K562 (cell line): ENCODE data around the gene ATP2A2. TPM values are rescaled to one million over a fixed set of nuclear protein-coding genes. Genes with fewer than 3 reads are reported as not detected.

Experiments used
- BRCA1 ChIP-seq, 2 experiments: fragments of 450-650 bp in 1 of 2; sonication (generic) in 1 of 2; formaldehyde crosslinking in 1 of 2; IDR thresholded peaks; 2 replicates each; pipeline versions ENCODE4 v1.5.0 to v1.6.1; 2017 to 2020; ENCODE audit warnings: mild to moderate bottlenecking in 1 of 2, missing genetic modification reagents in 1 of 2
- BRF1 ChIP-seq: IDR thresholded peaks from 3 replicates; pipeline ENCODE4 v1.6.1; 2011; ENCODE audit warnings: borderline replicate concordance, mild to moderate bottlenecking; ENCODE audit not compliant: insufficient read length; ENCODE audit errors: extremely low read depth
- CTBP1 ChIP-seq: fragments of 450-650 bp; IDR thresholded peaks from 2 replicates; pipeline ENCODE4 v1.6.1; 2016; ENCODE audit warnings: borderline replicate concordance
- DLX4 ChIP-seq: fragments of 250-450 bp; sonication (Bioruptor Pico); IDR thresholded peaks from 2 replicates; pipeline ENCODE4 v1.6.1; 2021; ENCODE audit warnings: mild to moderate bottlenecking
- FOXJ3 ChIP-seq: sonication (generic); formaldehyde crosslinking; IDR thresholded peaks from 2 replicates; pipeline ENCODE4 v1.4.0; 2020; ENCODE audit warnings: mild to moderate bottlenecking, missing genetic modification reagents
- GABPA ChIP-seq: fragments of 200-800 bp; sonication (Bioruptor generic); conservative IDR thresholded peaks from 2 replicates; pipeline ENCODE4 v1.6.1; 2016; ENCODE audit warnings: low read depth, missing genetic modification characterization, missing compliant biosample characterization
- IRF9 ChIP-seq: fragments of 450-650 bp; IDR thresholded peaks from 2 replicates; pipeline ENCODE4 v1.6.1; 2016; ENCODE audit warnings: missing biosample characterization, missing genetic modification characterization
- KDM2B ChIP-seq: fragments of 250-450 bp; sonication (Bioruptor Pico); IDR thresholded peaks from 2 replicates; pipeline ENCODE4 v1.8.0; 2021; ENCODE audit warnings: mild to moderate bottlenecking, moderate library complexity
- KHSRP ChIP-seq: fragments of 450-650 bp; IDR thresholded peaks from 2 replicates; pipeline ENCODE4 v1.6.1; 2017
- MYNN ChIP-seq, 2 experiments: sonication (generic); formaldehyde crosslinking in 1 of 2; IDR thresholded peaks; 2 replicates each; pipeline versions ENCODE4 v1.5.0 to v1.6.1; 2016 to 2020; ENCODE audit warnings: antibody characterized with exemption in 1 of 2, missing genetic modification reagents in 1 of 2
- NKRF ChIP-seq: fragments of 450-650 bp; IDR thresholded peaks from 2 replicates; pipeline ENCODE4 v1.6.1; 2016; ENCODE audit warnings: borderline replicate concordance
- NONO ChIP-seq, 2 experiments: fragments of 200-400 bp in 1 of 2; fragments of 450-650 bp in 1 of 2; formaldehyde crosslinking in 1 of 2; IDR thresholded peaks; 2 replicates each; pipeline ENCODE4 v1.6.1; 2017; ENCODE audit warnings: low read depth in 2 of 2, mild to moderate bottlenecking in 2 of 2, moderate library complexity in 2 of 2, low read length in 1 of 2
- NR2C1 ChIP-seq, 2 experiments: fragments of 450-650 bp; IDR thresholded peaks; 2 replicates each; pipeline ENCODE4 v1.6.1; 2017; ENCODE audit warnings: mild to moderate bottlenecking in 2 of 2, antibody characterized with exemption in 1 of 2, inconsistent platforms in 1 of 2, missing compliant biosample characterization in 1 of 2, missing genetic modification characterization in 1 of 2
- RUNX1 ChIP-seq: sonication (generic); IDR thresholded peaks from 2 replicates; pipeline ENCODE4 v1.6.1; 2016; ENCODE audit warnings: antibody characterized with exemption, low read depth
- SRF ChIP-seq, 2 experiments: fragments of 250-450, 450-650 bp in 1 of 2; sonication (Bioruptor Pico) in 1 of 2; sonication (generic) in 1 of 2; formaldehyde crosslinking; IDR thresholded peaks; 2 replicates each; pipeline versions ENCODE4 v1.5.0 to v1.5.1; 2020 to 2022; ENCODE audit warnings: mild to moderate bottlenecking in 1 of 2, missing genetic modification reagents in 1 of 2
- ZNF133 ChIP-seq: fragments of 250-450 bp; sonication (Bioruptor Pico); IDR thresholded peaks from 2 replicates; pipeline ENCODE4 v1.4.0; 2020; ENCODE audit warnings: mild to moderate bottlenecking
- ZNF324 ChIP-seq: fragments of 250-450 bp; sonication (Bioruptor Pico); IDR thresholded peaks from 2 replicates; pipeline ENCODE4 v1.4.0; 2020; ENCODE audit warnings: mild to moderate bottlenecking
- ZNF668 ChIP-seq: fragments of 250-450 bp; sonication (Bioruptor Pico); IDR thresholded peaks from 2 replicates; pipeline ENCODE4 v1.8.0; 2022; ENCODE audit warnings: mild to moderate bottlenecking, inconsistent platforms
- ZNF699 ChIP-seq: fragments of 250-450 bp; sonication (Bioruptor Pico); IDR thresholded peaks from 2 replicates; pipeline ENCODE4 v1.8.0; 2021; ENCODE audit warnings: mild to moderate bottlenecking, moderate library complexity; ENCODE audit not compliant: insufficient replicate concordance
- polyA plus RNA-seq, 8 experiments: library from polyadenylated mRNA; depleted of rRNA in 4 of 8; stranded (reverse) in 5 of 8; unstranded in 3 of 8; fragments of >200 nt; fragmentation: Nextera tagmentation in 2 of 8; fragmentation: Illumina TruSeq in 1 of 8; extraction: Ambion mirVana in 2 of 8; extraction: Trizol in 1 of 8; gene quantifications; 2 replicates each; pipeline versions ENCODE4 v1.2.1 to v1.2.3, GENCODE V29; 2011 to 2014; ENCODE audit warnings: inconsistent platforms in 1 of 8, missing spikeins in 1 of 8
- total RNA-seq, 7 experiments: library from RNA; depleted of rRNA in 6 of 7; stranded (reverse); fragments of >200 nt in 6 of 7; fragmentation: Illumina TruSeq in 2 of 7; extraction: Trizol in 2 of 7; gene quantifications; 2 replicates each; pipeline versions ENCODE4 v1.2.1 to v1.2.3, GENCODE V29; 2011 to 2021; ENCODE audit warnings: low replicate concordance in 1 of 7
- TF ChIP-seq, protein P1 (sequence below), 2 experiments: fragments of 450-650 bp; conservative IDR thresholded peaks; 2 replicates each; pipeline ENCODE4 v1.6.1; 2017; ENCODE audit warnings: mild to moderate bottlenecking in 2 of 2, moderate library complexity in 2 of 2
- TF ChIP-seq, protein P2 (sequence below): fragments of 250-450 bp; sonication (Bioruptor Pico); IDR thresholded peaks from 2 replicates; pipeline ENCODE4 v1.4.0; 2020; ENCODE audit warnings: borderline replicate concordance

Gene ATP2A2
- total and polyA plus RNA-seq, 9 of the 15 experiments (the other 6 are each of a cell fraction or from before 2014, with no cell fraction given), result 5.2 to 205 (median 51.6) TPM

GRCh38 chr12:110354172-110354780 is 73.2 kb downstream of the ATP2A2 start (continued):
- TF ChIP-seq, protein P1, sequence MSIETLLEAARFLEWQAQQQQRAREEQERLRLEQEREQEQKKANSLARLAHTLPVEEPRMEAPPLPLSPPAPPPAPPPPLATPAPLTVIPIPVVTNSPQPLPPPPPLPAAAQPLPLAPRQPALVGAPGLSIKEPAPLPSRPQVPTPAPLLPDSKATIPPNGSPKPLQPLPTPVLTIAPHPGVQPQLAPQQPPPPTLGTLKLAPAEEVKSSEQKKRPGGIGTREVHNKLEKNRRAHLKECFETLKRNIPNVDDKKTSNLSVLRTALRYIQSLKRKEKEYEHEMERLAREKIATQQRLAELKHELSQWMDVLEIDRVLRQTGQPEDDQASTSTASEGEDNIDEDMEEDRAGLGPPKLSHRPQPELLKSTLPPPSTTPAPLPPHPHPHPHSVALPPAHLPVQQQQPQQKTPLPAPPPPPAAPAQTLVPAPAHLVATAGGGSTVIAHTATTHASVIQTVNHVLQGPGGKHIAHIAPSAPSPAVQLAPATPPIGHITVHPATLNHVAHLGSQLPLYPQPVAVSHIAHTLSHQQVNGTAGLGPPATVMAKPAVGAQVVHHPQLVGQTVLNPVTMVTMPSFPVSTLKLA (conservative IDR thresholded peaks at IDR 0.05), result peak; percentile 63 to 87
- no peak for TF ChIP-seq ZNF324 (CRISPR knock-in tag)
- TF ChIP-seq BRF1, result no peak
- no peak; the same call in 1 of the 2 replicates for TF ChIP-seq DLX4 (CRISPR knock-in tag)
- 0 out of 2 replicates have a peak, but pooled peaks have one; percentile 18 for TF ChIP-seq IRF9 (tag)
- no peak for TF ChIP-seq NKRF
- peak; percentile 46; the same call in 1 of the 2 replicates for TF ChIP-seq GABPA (tag)
- TF ChIP-seq SRF (CRISPR knock-in tag; IDR thresholded peaks at IDR 0.05), result no peak
- TF ChIP-seq, protein P2, sequence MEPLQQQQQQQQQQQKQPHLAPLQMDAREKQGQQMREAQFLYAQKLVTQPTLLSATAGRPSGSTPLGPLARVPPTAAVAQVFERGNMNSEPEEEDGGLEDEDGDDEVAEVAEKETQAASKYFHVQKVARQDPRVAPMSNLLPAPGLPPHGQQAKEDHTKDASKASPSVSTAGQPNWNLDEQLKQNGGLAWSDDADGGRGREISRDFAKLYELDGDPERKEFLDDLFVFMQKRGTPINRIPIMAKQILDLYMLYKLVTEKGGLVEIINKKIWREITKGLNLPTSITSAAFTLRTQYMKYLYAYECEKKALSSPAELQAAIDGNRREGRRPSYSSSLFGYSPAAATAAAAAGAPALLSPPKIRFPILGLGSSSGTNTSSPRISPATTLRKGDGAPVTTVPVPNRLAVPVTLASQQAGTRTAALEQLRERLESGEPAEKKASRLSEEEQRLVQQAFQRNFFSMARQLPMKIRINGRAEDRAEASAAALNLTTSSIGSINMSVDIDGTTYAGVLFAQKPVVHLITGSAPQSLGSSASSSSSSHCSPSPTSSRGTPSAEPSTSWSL, result no peak
- TF ChIP-seq KHSRP, result peak; percentile 68; the same call in 1 of the 2 replicates
- no peak; the same call in 1 of the 2 replicates for TF ChIP-seq RUNX1
- TF ChIP-seq MYNN (IDR thresholded peaks at IDR 0.05), result peak; percentile 33; the same call in 1 of the 2 replicates
- TF ChIP-seq MYNN (CRISPR knock-in tag; IDR thresholded peaks at IDR 0.05), result no peak
- TF ChIP-seq BRCA1 (IDR thresholded peaks at IDR 0.05), result no peak
- no peak for TF ChIP-seq BRCA1 (CRISPR knock-in tag; IDR thresholded peaks at IDR 0.05)
- no peak for TF ChIP-seq FOXJ3 (CRISPR knock-in tag)
- no peak for TF ChIP-seq ZNF133 (CRISPR knock-in tag)
- TF ChIP-seq CTBP1, result peak; percentile 65; the same call in 1 of the 2 replicates
- no peak for TF ChIP-seq ZNF699 (CRISPR knock-in tag)
- no peak for TF ChIP-seq NR2C1 (IDR thresholded peaks at IDR 0.05)
- TF ChIP-seq NR2C1 (tag; IDR thresholded peaks at IDR 0.05), result peak; percentile 44; the same call in 1 of the 2 replicates
- TF ChIP-seq KDM2B (CRISPR knock-in tag), result no peak
- no peak for TF ChIP-seq NONO (IDR thresholded peaks at IDR 0.05; ENCODE audit: low read depth in 2 of 2, low read length in 1 of 2)
- TF ChIP-seq ZNF668 (CRISPR knock-in tag), result no peak
